ENCODE measurements around the gene HIRA. TPM values are rescaled to one million over a fixed set of nuclear protein-coding genes. Genes with fewer than 3 reads are reported as not detected.
A peak's percentile ranks its signal among the peaks of the same experiment; 100 is the strongest.

HIRA gene
- total and polyA plus RNA-seq, 11 donors, result 3.7 to 25.4 (median 17.3) TPM

DNA sequence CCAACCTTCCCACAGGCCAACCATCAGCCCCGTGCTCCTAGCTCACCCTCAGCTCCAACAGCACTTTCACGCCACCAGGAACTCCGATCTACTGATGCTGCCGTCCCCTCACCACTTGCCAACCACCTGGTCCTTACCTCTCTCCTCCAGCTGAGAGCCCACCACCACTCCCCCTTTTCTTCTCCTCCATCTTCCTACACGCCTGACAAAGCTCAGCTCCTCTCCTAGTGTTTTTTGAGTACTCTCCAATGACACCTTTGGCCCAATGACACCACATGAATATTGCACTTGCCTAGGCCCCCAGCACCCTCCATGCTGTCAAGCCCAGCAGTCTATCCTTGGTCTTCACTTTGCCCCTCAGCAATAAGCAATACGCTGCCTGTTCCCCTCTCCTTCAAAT lies 30.7 kb downstream of the HIRA start:
- TF ChIP-seq, protein P1, sequence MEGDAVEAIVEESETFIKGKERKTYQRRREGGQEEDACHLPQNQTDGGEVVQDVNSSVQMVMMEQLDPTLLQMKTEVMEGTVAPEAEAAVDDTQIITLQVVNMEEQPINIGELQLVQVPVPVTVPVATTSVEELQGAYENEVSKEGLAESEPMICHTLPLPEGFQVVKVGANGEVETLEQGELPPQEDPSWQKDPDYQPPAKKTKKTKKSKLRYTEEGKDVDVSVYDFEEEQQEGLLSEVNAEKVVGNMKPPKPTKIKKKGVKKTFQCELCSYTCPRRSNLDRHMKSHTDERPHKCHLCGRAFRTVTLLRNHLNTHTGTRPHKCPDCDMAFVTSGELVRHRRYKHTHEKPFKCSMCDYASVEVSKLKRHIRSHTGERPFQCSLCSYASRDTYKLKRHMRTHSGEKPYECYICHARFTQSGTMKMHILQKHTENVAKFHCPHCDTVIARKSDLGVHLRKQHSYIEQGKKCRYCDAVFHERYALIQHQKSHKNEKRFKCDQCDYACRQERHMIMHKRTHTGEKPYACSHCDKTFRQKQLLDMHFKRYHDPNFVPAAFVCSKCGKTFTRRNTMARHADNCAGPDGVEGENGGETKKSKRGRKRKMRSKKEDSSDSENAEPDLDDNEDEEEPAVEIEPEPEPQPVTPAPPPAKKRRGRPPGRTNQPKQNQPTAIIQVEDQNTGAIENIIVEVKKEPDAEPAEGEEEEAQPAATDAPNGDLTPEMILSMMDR (IDR thresholded peaks at IDR 0.05), result no peak
- no peak for TF ChIP-seq POLR2A (IDR thresholded peaks at IDR 0.05)
- 95 to 97% (median 96%) methylated on average over 6 of the region's 6 CpGs for WGBS, 4 donors
- H3K27me3 ChIP-seq, result no peaks in the 10 kb centered on the region
- H3K27ac ChIP-seq, result no peak overlapping the region
- ATAC-seq (no peak), DNase-seq (no peak)
- no peak overlapping the region for H3K4me3 ChIP-seq
- intact Hi-C loops (cut with DNase I), result loop anchor here in 2 of 10 donors (2.0 to 5.0 kb wide), 2 partner anchors 48 to 51 kb away; no protein-coding TSS in a partner anchor
- H3K36me3 ChIP-seq, result peaks cover 0 to 91% (median 74%) of the 10 kb centered on the region in 9 donors
- peaks cover 0 to 5% (median 0%) of the 10 kb centered on the region in 12 donors for H3K4me1 ChIP-seq
- no peaks in the 10 kb centered on the region for H3K9me3 ChIP-seq

DNA sequence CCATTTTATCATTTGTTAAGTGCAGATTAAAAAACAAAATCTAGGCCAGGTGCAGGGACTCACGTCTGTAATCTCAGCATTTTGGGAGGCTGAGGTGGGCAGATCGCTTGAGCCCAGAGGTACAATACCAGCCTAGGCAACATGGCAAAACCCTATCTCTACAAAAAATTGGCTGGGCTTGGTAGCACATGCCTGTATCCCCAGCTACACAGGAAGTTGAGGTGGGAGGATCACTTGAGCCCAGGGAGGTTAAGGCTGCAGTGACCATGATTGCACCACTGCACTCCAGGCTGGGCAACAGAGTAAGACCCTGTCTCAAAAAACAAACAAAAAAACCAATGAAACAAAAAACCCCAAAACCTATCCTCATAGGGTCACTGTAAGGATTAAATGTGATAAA lies 32.9 kb downstream of the HIRA start:
- Histone ChIP-seq H3K9me3 (no peaks in the 10 kb centered on the region), H3K36me3 (peaks cover 0 to 91% (median 82%) of the 10 kb centered on the region in 9 donors), H3K4me1 (peaks cover 0 to 5% (median 0%) of the 10 kb centered on the region in 12 donors), H3K27me3 (no peaks in the 10 kb centered on the region), H3K27ac (no peak overlapping the region), H3K4me3 (no peak overlapping the region)
- intact Hi-C loops (cut with DNase I), result loop anchor here in 1 of 10 donors (10.0 kb wide), 1 partner anchor 214 kb away; no protein-coding TSS in a partner anchor
- ATAC-seq (no peak), DNase-seq (no peak)
- 83 to 87% (median 86%) methylated on average over 2 of the region's 2 CpGs for WGBS, 4 donors
- TF ChIP-seq, protein P1 (IDR thresholded peaks at IDR 0.05), result no peak
- no peak for TF ChIP-seq POLR2A (IDR thresholded peaks at IDR 0.05)

DNA sequence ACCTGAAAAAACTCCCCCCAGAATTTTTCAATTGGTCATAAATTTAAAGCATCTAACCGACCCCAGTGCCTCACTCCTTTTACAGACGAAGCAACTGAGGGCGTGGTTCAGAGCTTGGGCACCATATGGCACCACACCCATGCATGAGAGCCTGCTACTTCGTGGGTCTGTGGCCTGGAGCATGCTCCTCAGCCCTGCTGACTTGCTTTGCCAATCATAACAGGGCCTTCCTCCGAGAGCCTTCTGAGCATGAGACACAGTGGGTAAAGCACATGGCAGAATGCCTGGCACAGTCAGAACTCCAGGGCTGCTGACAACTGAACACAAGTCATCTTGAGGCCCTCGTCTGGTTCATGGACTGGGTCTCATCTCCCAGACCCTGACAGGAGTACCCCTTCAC lies 33.3 kb downstream of the HIRA start:
- peak in 2 of 4 donors; percentile 24 to 31 for ATAC-seq
- H3K27ac ChIP-seq, result no peak overlapping the region
- peaks cover 0 to 5% (median 0%) of the 10 kb centered on the region in 12 donors for H3K4me1 ChIP-seq
- no peaks in the 10 kb centered on the region for H3K9me3 ChIP-seq
- H3K4me3 ChIP-seq, result no peak overlapping the region
- intact Hi-C loops (cut with DNase I), result loop anchor here in 1 of 10 donors (10.0 kb wide), 1 partner anchor 213 kb away; no protein-coding TSS in a partner anchor
- H3K36me3 ChIP-seq, result peaks cover 0 to 95% (median 87%) of the 10 kb centered on the region in 9 donors
- 70 to 75% (median 74%) methylated on average over 6 of the region's 6 CpGs for WGBS, 4 donors
- no peaks in the 10 kb centered on the region for H3K27me3 ChIP-seq
- TF ChIP-seq, protein P1 (IDR thresholded peaks at IDR 0.05), result no peak
- TF ChIP-seq POLR2A (IDR thresholded peaks at IDR 0.05), result no peak
- no peak for DNase-seq

DNA sequence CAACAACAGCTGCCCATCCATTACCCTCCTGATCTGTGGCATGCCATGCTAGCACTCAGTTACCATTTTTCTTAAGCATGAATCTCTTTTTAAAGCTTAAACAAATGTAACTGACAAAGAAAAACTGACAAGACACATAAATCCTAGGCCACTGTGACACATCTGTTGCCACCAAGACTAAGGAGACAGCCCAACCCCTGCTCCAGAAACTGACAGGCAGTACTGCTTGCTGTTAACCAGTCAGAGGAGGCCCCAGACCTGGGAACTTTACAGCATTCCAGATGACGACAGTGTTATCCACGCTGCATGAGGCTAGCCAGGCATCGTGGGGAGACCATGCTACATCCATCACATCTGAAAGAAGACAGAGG lies 33.8 kb downstream of the HIRA start:
- ATAC-seq, result peak in 1 of 4 donors; percentile 32
- Histone ChIP-seq H3K4me1 (peaks cover 0 to 5% (median 0%) of the 10 kb centered on the region in 12 donors), H3K36me3 (peaks cover 0 to 97% (median 92%) of the 10 kb centered on the region in 9 donors), H3K4me3 (no peak overlapping the region), H3K9me3 (no peaks in the 10 kb centered on the region), H3K27me3 (no peaks in the 10 kb centered on the region), H3K27ac (peak overlapping the region in 1 of 12 donors; percentile 42)
- intact Hi-C loops (cut with DNase I), result loop anchor here in 1 of 10 donors (10.0 kb wide), 1 partner anchor 213 kb away; no protein-coding TSS in a partner anchor
- no peak for DNase-seq
- TF ChIP-seq, protein P1 (IDR thresholded peaks at IDR 0.05), result no peak
- TF ChIP-seq POLR2A (IDR thresholded peaks at IDR 0.05), result no peak
- WGBS, 4 donors, result 66 to 83% (median 75%) methylated on average over 3 of the region's 3 CpGs
